Measurements from ENCODE around the gene INO80B. TPM values are rescaled to one million over a fixed set of nuclear protein-coding genes. Genes with fewer than 3 reads are reported as not detected.
A peak's percentile ranks its signal among the peaks of the same experiment; 100 is the strongest.

Gene INO80B
- total and polyA plus RNA-seq, 2 donors (not counting 1 experiment from before 2014, with no cell fraction given) = 6.9 to 13.0 TPM

GRCh38 chr2:74497777-74498499, 43.1 kb downstream of the INO80B start:
- H3K4me3 ChIP-seq (replicated peaks in 1 of 4; ENCODE audit: control extremely low read depth in 1 of 4, insufficient read depth in 1 of 4, low read depth in 3 of 4, low read length in 4 of 4) = peak overlapping the region; percentile 44 to 58 (median 48)

GRCh38 chr2:74498500-74499266, 43.8 kb downstream of the INO80B start:
- Histone ChIP-seq H3K27me3 (ENCODE audit: control insufficient read depth, insufficient read depth, low read length) (no peaks in the 10 kb centered on the region), H2AFZ (ENCODE audit: low read length) (peak overlapping the region; percentile 71), H3K27ac (ENCODE audit: insufficient read depth, low read length) (no peak overlapping the region), H3K9ac (ENCODE audit: insufficient read depth, low read length) (no peak overlapping the region), H3K79me2 (ENCODE audit: control insufficient read depth, insufficient read depth, low read length) (no peaks in the 10 kb centered on the region), H3K36me3 (ENCODE audit: control insufficient read depth, insufficient read depth, low read length) (no peaks in the 10 kb centered on the region), H4K20me1 (ENCODE audit: control insufficient read depth, extremely low read depth, insufficient read depth, low read length) (no peaks in the 10 kb centered on the region), H3K4me2 (ENCODE audit: extremely low read depth, insufficient read depth, low read length) (peak overlapping the region; percentile 98), H3K4me3 (replicated peaks in 1 of 4; ENCODE audit: control extremely low read depth in 1 of 4, insufficient read depth in 1 of 4, low read depth in 3 of 4, low read length in 4 of 4) (peak overlapping the region; percentile 44 to 58 (median 48)), H3K9me3 (ENCODE audit: control insufficient read depth, insufficient read depth, low read depth, low read length) (no peaks in the 10 kb centered on the region), H3K4me1 (ENCODE audit: control insufficient read depth, extremely low read depth, insufficient read depth, low read length) (peaks cover 9% of the 10 kb centered on the region)
- TF ChIP-seq EZH2 (IDR thresholded peaks at IDR 0.05; ENCODE audit: low read length, missing control alignments) (peak; percentile 68), CTCF (conservative IDR thresholded peaks at IDR 0.05 in 1 of 2, IDR thresholded peaks at IDR 0.05 in 1 of 2; ENCODE audit: low read depth in 1 of 2, low read length in 2 of 2) (no peak)
- DNase-seq (ENCODE audit: low read depth in 2 of 2) = no peak

More at GRCh38 chr2:74497777-74498499, 43.1 kb downstream of the INO80B start:
- Histone ChIP-seq H3K27me3 (ENCODE audit: control insufficient read depth, insufficient read depth, low read length) (no peaks in the 10 kb centered on the region), H4K20me1 (ENCODE audit: control insufficient read depth, extremely low read depth, insufficient read depth, low read length) (no peaks in the 10 kb centered on the region), H3K27ac (ENCODE audit: insufficient read depth, low read length) (no peak overlapping the region), H3K36me3 (ENCODE audit: control insufficient read depth, insufficient read depth, low read length) (peaks cover 2% of the 10 kb centered on the region), H3K4me1 (ENCODE audit: control insufficient read depth, extremely low read depth, insufficient read depth, low read length) (peaks cover 7% of the 10 kb centered on the region), H3K9ac (ENCODE audit: insufficient read depth, low read length) (no peak overlapping the region), H2AFZ (ENCODE audit: low read length) (peak overlapping the region; percentile 71), H3K79me2 (ENCODE audit: control insufficient read depth, insufficient read depth, low read length) (no peaks in the 10 kb centered on the region), H3K9me3 (ENCODE audit: control insufficient read depth, insufficient read depth, low read depth, low read length) (no peaks in the 10 kb centered on the region), H3K4me2 (ENCODE audit: extremely low read depth, insufficient read depth, low read length) (peak overlapping the region; percentile 98)
- TF ChIP-seq EZH2 (IDR thresholded peaks at IDR 0.05; ENCODE audit: low read length, missing control alignments) = no peak
- no peak for TF ChIP-seq CTCF (conservative IDR thresholded peaks at IDR 0.05 in 1 of 2, IDR thresholded peaks at IDR 0.05 in 1 of 2; ENCODE audit: low read depth in 1 of 2, low read length in 2 of 2)
- no peak for DNase-seq (ENCODE audit: low read depth in 2 of 2)

- H3K27me3 ChIP-seq (ENCODE audit: control insufficient read depth, insufficient read depth, low read length) = no peaks in the 10 kb centered on the region
- H3K79me2 ChIP-seq (ENCODE audit: control insufficient read depth, insufficient read depth, low read length) = no peaks in the 10 kb centered on the region
- H3K4me2 ChIP-seq (ENCODE audit: extremely low read depth, insufficient read depth, low read length) = peak within 1 kb of the TSS; percentile 98
- DNase-seq (ENCODE audit: low read depth in 2 of 2) = no peak
- H3K27ac ChIP-seq (ENCODE audit: insufficient read depth, low read length) = no peak within 1 kb of the TSS
- H3K9ac ChIP-seq (ENCODE audit: insufficient read depth, low read length) = no peak within 1 kb of the TSS
- H3K4me3 ChIP-seq (replicated peaks in 1 of 4; ENCODE audit: control extremely low read depth in 1 of 4, insufficient read depth in 1 of 4, low read depth in 3 of 4, low read length in 4 of 4) = peak within 1 kb of the TSS; percentile 44 to 58 (median 48)
- H3K36me3 ChIP-seq (ENCODE audit: control insufficient read depth, insufficient read depth, low read length) = no peaks in the 10 kb centered on the region
- no peaks in the 10 kb centered on the region for H4K20me1 ChIP-seq (ENCODE audit: control insufficient read depth, extremely low read depth, insufficient read depth, low read length)
- peak within 1 kb of the TSS; percentile 71 for H2AFZ ChIP-seq (ENCODE audit: low read length)
- H3K9me3 ChIP-seq (ENCODE audit: control insufficient read depth, insufficient read depth, low read depth, low read length) = no peaks in the 10 kb centered on the region
- TF ChIP-seq CTCF (conservative IDR thresholded peaks at IDR 0.05 in 1 of 2, IDR thresholded peaks at IDR 0.05 in 1 of 2; ENCODE audit: low read depth in 1 of 2, low read length in 2 of 2) (no peak), EZH2 (IDR thresholded peaks at IDR 0.05; ENCODE audit: low read length, missing control alignments) (peak; percentile 15)
- H3K4me1 ChIP-seq (ENCODE audit: control insufficient read depth, extremely low read depth, insufficient read depth, low read length) = peaks cover 9% of the 10 kb centered on the region
Measured at GRCh38 chr2:74499267-74499939, 44.5 kb downstream of the INO80B start, which contains the start of gene LBX2. TSS of gene LBX2 (minus strand) at chr2:74499603. CDS start at chr2:74499537, 66 bp downstream.

All from fibroblast of lung (primary cell).